ENCODE measurements around the gene SNAP23. TPM values are rescaled to one million over a fixed set of nuclear protein-coding genes. Genes with fewer than 3 reads are reported as not detected.
A peak's percentile ranks its signal among the peaks of the same experiment; 100 is the strongest.

The SNAP23 gene
- total RNA-seq, 3 donors from 2014 or later, result 75.8 to 88.0 (median 76.0) TPM

DNA sequence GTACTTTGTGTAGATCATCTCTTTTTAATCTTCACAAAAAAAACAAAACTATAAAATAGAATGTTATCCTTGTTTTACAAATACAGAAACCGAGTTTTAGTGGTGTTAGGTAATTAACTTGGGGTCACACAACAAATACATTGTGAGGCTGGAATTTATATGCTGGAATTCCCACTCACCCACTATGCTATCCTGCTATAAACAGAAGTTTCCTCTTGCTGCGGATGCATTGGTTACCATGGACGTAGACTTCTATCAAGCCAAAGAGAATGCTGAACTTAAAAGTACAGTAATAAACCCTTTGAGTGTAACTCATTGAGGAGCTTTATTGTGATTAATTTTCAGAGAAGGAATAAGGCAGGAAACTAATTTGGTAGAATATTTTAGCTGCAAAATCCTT lies 9.2 kb downstream of the SNAP23 start:
- H3K27ac ChIP-seq, result no peak overlapping the region
- intact Hi-C loops (cut with DNase I; ENCODE audit: low total_unique reads), result loop anchor here (5.0 kb wide), 1 partner anchor 273 kb away; no protein-coding TSS in a partner anchor

DNA sequence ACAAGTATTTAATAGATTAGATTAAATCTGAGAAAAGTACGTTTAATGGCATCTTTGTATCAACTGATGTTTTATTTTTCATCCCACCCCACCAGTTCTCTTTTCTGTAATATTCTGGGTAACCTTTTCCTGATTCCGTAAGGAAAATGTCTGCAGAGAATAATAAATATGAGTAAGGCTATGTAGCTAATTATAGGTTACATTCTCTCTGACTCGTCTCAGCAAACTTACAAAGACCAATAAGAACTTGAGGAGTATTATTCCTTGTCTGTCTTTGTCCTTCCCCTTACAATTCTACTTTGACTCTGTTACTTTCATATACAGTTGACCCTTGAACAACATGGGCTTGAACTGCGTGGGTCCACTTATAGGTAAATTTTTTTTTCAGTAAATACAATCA lies 12.1 kb downstream of the SNAP23 start:
- no peak for DNase-seq (ENCODE audit: low spot score in 2 of 2)
- Histone ChIP-seq H3K4me3 (no peak overlapping the region), H3K4me1 (no peaks in the 10 kb centered on the region), H3K27ac (no peak overlapping the region), H3K27me3 (no peaks in the 10 kb centered on the region), H3K9me3 (no peaks in the 10 kb centered on the region), H3K36me3 (no peaks in the 10 kb centered on the region)
- intact Hi-C loops (cut with DNase I; ENCODE audit: low total_unique reads), result loop anchor here (5.0 kb wide), 1 partner anchor 270 kb away; no protein-coding TSS in a partner anchor
- no peak for TF ChIP-seq POLR2A (IDR thresholded peaks at IDR 0.05)
- TF ChIP-seq, protein P1, sequence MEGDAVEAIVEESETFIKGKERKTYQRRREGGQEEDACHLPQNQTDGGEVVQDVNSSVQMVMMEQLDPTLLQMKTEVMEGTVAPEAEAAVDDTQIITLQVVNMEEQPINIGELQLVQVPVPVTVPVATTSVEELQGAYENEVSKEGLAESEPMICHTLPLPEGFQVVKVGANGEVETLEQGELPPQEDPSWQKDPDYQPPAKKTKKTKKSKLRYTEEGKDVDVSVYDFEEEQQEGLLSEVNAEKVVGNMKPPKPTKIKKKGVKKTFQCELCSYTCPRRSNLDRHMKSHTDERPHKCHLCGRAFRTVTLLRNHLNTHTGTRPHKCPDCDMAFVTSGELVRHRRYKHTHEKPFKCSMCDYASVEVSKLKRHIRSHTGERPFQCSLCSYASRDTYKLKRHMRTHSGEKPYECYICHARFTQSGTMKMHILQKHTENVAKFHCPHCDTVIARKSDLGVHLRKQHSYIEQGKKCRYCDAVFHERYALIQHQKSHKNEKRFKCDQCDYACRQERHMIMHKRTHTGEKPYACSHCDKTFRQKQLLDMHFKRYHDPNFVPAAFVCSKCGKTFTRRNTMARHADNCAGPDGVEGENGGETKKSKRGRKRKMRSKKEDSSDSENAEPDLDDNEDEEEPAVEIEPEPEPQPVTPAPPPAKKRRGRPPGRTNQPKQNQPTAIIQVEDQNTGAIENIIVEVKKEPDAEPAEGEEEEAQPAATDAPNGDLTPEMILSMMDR (IDR thresholded peaks at IDR 0.05), result no peak
- no peak for TF ChIP-seq POLR2AphosphoS5 (IDR thresholded peaks at IDR 0.05)

More for the DNA sequence above, 9.2 kb downstream of the SNAP23 start:
- DNase-seq (ENCODE audit: low spot score in 2 of 2), result no peak
- Histone ChIP-seq H3K9me3 (no peaks in the 10 kb centered on the region), H3K36me3 (no peaks in the 10 kb centered on the region), H3K27me3 (no peaks in the 10 kb centered on the region), H3K4me3 (no peak overlapping the region), H3K4me1 (no peaks in the 10 kb centered on the region)
- TF ChIP-seq, protein P1 (IDR thresholded peaks at IDR 0.05), result no peak

DNA sequence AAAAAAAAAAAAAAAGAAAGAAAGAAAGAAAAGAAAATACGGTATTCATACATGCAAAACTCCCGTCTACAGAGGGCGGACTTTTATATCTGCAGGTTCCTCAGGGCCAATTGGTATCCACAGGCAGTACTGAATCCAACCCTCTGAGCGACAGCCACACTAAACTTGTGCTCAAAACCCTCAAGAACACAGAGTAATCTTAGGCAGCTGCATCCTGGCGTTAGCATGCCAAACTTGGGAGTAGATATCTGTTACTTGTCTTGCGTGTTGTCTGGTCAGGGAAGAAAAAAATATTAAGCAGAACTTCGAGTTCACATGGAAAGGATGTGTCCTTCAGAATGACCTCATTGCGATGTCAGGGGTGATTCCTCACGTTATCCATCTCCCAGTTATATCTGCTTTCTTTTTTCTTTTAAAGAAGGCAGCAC lies 12.8 kb downstream of the SNAP23 start:
- peak in 1 of 3 donors; percentile 45 for TF ChIP-seq POLR2AphosphoS5 (IDR thresholded peaks at IDR 0.05)
- no peak for TF ChIP-seq POLR2A (IDR thresholded peaks at IDR 0.05)
- Histone ChIP-seq H3K27ac (no peak overlapping the region), H3K36me3 (no peaks in the 10 kb centered on the region), H3K4me3 (no peak overlapping the region), H3K9me3 (no peaks in the 10 kb centered on the region), H3K4me1 (no peaks in the 10 kb centered on the region), H3K27me3 (no peaks in the 10 kb centered on the region)
- intact Hi-C loops (cut with DNase I; ENCODE audit: low total_unique reads), result loop anchor here (5.0 kb wide), 1 partner anchor 269 kb away; no protein-coding TSS in a partner anchor
- no peak for DNase-seq (ENCODE audit: low spot score in 2 of 2)

DNA sequence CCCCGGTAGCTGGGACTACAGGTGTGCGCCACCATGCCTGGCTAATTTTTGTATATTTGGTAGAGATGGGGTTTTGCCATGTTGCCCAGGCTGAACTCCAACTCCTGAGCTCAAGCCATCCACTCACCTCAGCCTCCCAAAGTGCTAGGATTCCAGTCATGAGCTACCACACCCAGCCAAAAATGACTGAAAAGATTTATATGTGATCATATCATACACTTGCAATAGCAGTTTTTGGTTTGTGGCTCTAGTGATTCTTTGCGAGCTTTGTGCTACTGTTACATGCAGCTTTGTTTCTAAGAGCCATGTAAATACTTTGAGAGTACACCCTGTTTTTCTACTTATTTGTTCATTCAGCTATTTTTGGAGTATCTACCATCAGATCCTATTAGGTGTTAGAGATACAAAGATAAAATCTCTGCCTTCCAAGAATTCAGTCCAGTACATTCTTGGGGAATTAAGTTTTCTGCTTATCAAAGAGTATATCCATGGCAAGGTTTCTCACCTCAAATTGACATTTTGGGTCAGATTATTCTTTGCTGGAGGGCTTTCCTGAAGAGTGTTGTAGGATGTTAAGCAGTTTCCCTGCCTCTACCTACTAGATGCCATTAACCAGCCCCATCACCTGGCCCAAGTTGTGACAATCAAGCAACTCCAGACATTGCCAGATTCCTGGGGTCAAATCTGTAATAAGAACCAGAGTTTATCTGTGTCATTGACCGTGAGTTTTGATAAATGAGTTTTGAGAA lies 15.0 kb downstream of the SNAP23 start:
- no peak overlapping the region for H3K4me3 ChIP-seq
- DNase-seq (ENCODE audit: low spot score in 2 of 2), result no peak
- H3K9me3 ChIP-seq, result no peaks in the 10 kb centered on the region
- H3K4me1 ChIP-seq, result no peaks in the 10 kb centered on the region
- H3K27ac ChIP-seq, result peak overlapping the region; percentile 45 to 54
- TF ChIP-seq POLR2AphosphoS5 (IDR thresholded peaks at IDR 0.05), result peak in 1 of 3 donors; percentile 33
- TF ChIP-seq, protein P1 (IDR thresholded peaks at IDR 0.05), result no peak
- H3K36me3 ChIP-seq, result no peaks in the 10 kb centered on the region
- H3K27me3 ChIP-seq, result no peaks in the 10 kb centered on the region
- intact Hi-C loops (cut with DNase I; ENCODE audit: low total_unique reads), result loop anchor here (1.0 kb wide), 1 partner anchor 10 kb away; no protein-coding TSS in a partner anchor

DNA sequence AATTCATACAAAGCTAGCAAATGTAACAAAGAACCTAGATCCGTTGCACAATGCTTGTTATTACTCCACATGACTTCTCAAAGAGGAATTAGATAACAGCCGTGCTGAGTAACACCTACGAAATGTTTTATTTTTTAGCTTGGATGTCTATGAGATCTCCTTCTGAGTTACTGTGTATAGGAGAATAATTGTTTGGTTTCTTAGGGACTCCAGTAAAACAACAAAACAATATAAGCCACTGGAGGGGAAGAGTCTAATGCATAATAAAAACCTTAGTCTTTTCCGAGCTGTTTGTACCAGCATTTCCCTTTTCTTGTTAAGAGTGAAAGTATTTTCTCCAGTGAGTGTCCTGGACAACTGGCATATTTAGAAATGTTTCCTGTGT lies 15.6 kb downstream of the SNAP23 start:
- intact Hi-C loops (cut with DNase I; ENCODE audit: low total_unique reads), result loop anchor here (1.0 kb wide), 1 partner anchor 9 kb away; no protein-coding TSS in a partner anchor
- no peak for TF ChIP-seq POLR2AphosphoS5 (IDR thresholded peaks at IDR 0.05)
- TF ChIP-seq, protein P1 (IDR thresholded peaks at IDR 0.05), result no peak
- no peak for TF ChIP-seq POLR2A (IDR thresholded peaks at IDR 0.05)
- Histone ChIP-seq H3K4me3 (no peak overlapping the region), H3K9me3 (no peaks in the 10 kb centered on the region), H3K36me3 (no peaks in the 10 kb centered on the region), H3K27me3 (no peaks in the 10 kb centered on the region), H3K27ac (peak overlapping the region; percentile 45 to 54), H3K4me1 (no peaks in the 10 kb centered on the region)
- DNase-seq (ENCODE audit: low spot score in 2 of 2), result no peak
